Activated T-cell treated with anti-CD3 and anti-CD28 coated beads, Interleukin-2, amount 50 U/mL, for 72 hours (primary cell): Measurements from ENCODE around the gene PAIP2. TPM values are rescaled to one million over a fixed set of nuclear protein-coding genes. Genes with fewer than 3 reads are reported as not detected.
A peak's percentile ranks its signal among the peaks of the same experiment; 100 is the strongest.
"Not testable (repeated sequence)": the region's sequence is repeated elsewhere in the genome, so short reads cannot be mapped to it uniquely, and the experiment has no call there.

Experiments used
- ATAC-seq, 2 donors: fragments of 150-1000 bp; cut with Tn5 transposase; replicated peaks in 1 of 2; 2 replicates each; pipeline ENCODE4 v1.10.0; 2021; ENCODE audit warnings: moderate library complexity in 2 of 2, mild to moderate bottlenecking in 1 of 2
- DNase-seq, 2 donors: peaks; one replicate each; pipeline ENCODE4 v3.0.0; 2021 to 2022; ENCODE audit warnings: mixed read lengths in 1 of 2
- H3K27ac Mint-ChIP-seq: one replicate; pipeline ENCODE4 v1.8.0; 2022; ENCODE audit warnings: mild to moderate bottlenecking, moderate library complexity, mixed read lengths
- H3K27me3 Mint-ChIP-seq: one replicate; pipeline ENCODE4 v1.8.0; 2022; ENCODE audit warnings: low read depth, mixed read lengths
- H3K36me3 Mint-ChIP-seq, 2 donors: one replicate each; pipeline ENCODE4 v1.8.0; 2022; ENCODE audit warnings: mixed read lengths in 2 of 2, mild to moderate bottlenecking in 1 of 2; ENCODE audit not compliant: insufficient read depth in 2 of 2
- H3K4me1 Mint-ChIP-seq: one replicate; pipeline ENCODE4 v1.8.0; 2022; ENCODE audit warnings: low read depth, mixed read lengths
- H3K4me3 Mint-ChIP-seq, 2 donors: one replicate each; pipeline ENCODE4 v1.8.0; 2022; ENCODE audit warnings: mild to moderate bottlenecking in 2 of 2, mixed read lengths in 2 of 2, moderate library complexity in 2 of 2
- H3K9me3 Mint-ChIP-seq, 2 donors: one replicate each; pipeline ENCODE4 v1.8.0; 2022; ENCODE audit warnings: mixed read lengths in 2 of 2
- total RNA-seq, 2 donors: library from RNA; stranded (reverse); gene quantifications; one replicate each; pipeline ENCODE4 v1.2.3, GENCODE V29; 2022

Gene PAIP2
- total RNA-seq, 2 donors from 2014 or later = 141 to 144 TPM

- no peak for DNase-seq
These were observed 37.0 kb upstream of the PAIP2 start for GRCh38 chr5:139304391-139305324.

GRCh38 chr5:139306197-139306596 is 35.5 kb upstream of the PAIP2 start:
- Mint-ChIP-seq H3K27me3 (no peaks in the 10 kb centered on the region), H3K36me3 (peaks cover 0 to 14% of the 10 kb centered on the region in 2 donors), H3K9me3 (no peaks in the 10 kb centered on the region), H3K4me3 (peak overlapping the region; percentile 50 to 74), H3K27ac (peak overlapping the region; percentile 89), H3K4me1 (peaks cover 96% of the 10 kb centered on the region)
- ATAC-seq = peak; percentile 63 to 69
- DNase-seq = no peak

More at GRCh38 chr5:139304391-139305324, 37.0 kb upstream of the PAIP2 start:
- Mint-ChIP-seq H3K27me3 (no peaks in the 10 kb centered on the region), H3K4me3 (peak overlapping the region; percentile 41 to 74), H3K27ac (peak overlapping the region; percentile 64), H3K36me3 (peaks cover 0 to 14% of the 10 kb centered on the region in 2 donors), H3K4me1 (peaks cover 96% of the 10 kb centered on the region), H3K9me3 (no peaks in the 10 kb centered on the region)
- ATAC-seq = no peak

- Mint-ChIP-seq H3K27me3 (no peaks in the 10 kb centered on the region), H3K27ac (peak overlapping the region; percentile 89), H3K4me1 (peaks cover 95% of the 10 kb centered on the region), H3K4me3 (peak overlapping the region; percentile 50 to 74), H3K9me3 (no peaks in the 10 kb centered on the region), H3K36me3 (peaks cover 0 to 14% of the 10 kb centered on the region in 2 donors)
- DNase-seq (no peak), ATAC-seq (peak; percentile 55 to 65)
These were observed 34.9 kb upstream of the PAIP2 start for GRCh38 chr5:139306628-139307379.

GRCh38 chr5:139308797-139309196 is 32.9 kb upstream of the PAIP2 start:
- Mint-ChIP-seq H3K36me3 (peaks cover 0 to 11% of the 10 kb centered on the region in 2 donors), H3K27ac (peak overlapping the region; percentile 90), H3K4me3 (peak overlapping the region; percentile 16 to 72), H3K9me3 (no peaks in the 10 kb centered on the region), H3K27me3 (no peaks in the 10 kb centered on the region), H3K4me1 (peaks cover 82% of the 10 kb centered on the region)
- DNase-seq (no peak), ATAC-seq (no peak)

GRCh38 chr5:139310715-139311186 is 30.9 kb upstream of the PAIP2 start:
- peaks cover 2 to 14% of the 10 kb centered on the region in 2 donors for H3K36me3 Mint-ChIP-seq
- peak overlapping the region; percentile 13 to 78 for H3K4me3 Mint-ChIP-seq
- ATAC-seq = peak; percentile 31 to 50

GRCh38 chr5:139312075-139312474 is 29.6 kb upstream of the PAIP2 start:
- Mint-ChIP-seq H3K36me3 (peaks cover 2 to 17% of the 10 kb centered on the region in 2 donors), H3K4me3 (no peak overlapping the region), H3K27ac (no peak overlapping the region), H3K4me1 (peaks cover 65% of the 10 kb centered on the region), H3K27me3 (no peaks in the 10 kb centered on the region), H3K9me3 (no peaks in the 10 kb centered on the region)
- no peak for ATAC-seq
- DNase-seq = no peak

More at GRCh38 chr5:139310715-139311186, 30.9 kb upstream of the PAIP2 start:
- Mint-ChIP-seq H3K27ac (peak overlapping the region; percentile 90), H3K4me1 (peaks cover 77% of the 10 kb centered on the region)
- DNase-seq, H3K27me3 Mint-ChIP-seq, H3K9me3 Mint-ChIP-seq: not testable (repeated sequence)

GRCh38 chr5:139314276-139314675 is 27.4 kb upstream of the PAIP2 start:
- Mint-ChIP-seq H3K27ac (peak overlapping the region; percentile 81), H3K27me3 (no peaks in the 10 kb centered on the region), H3K4me1 (peaks cover 43% of the 10 kb centered on the region), H3K9me3 (no peaks in the 10 kb centered on the region), H3K4me3 (no peak overlapping the region), H3K36me3 (peaks cover 2 to 16% of the 10 kb centered on the region in 2 donors)
- DNase-seq (no peak), ATAC-seq (no peak)

GRCh38 chr5:139315056-139315615 is 26.5 kb upstream of the PAIP2 start:
- H3K4me3 Mint-ChIP-seq = no peak overlapping the region
- peaks cover 2 to 19% of the 10 kb centered on the region in 2 donors for H3K36me3 Mint-ChIP-seq
- peaks cover 35% of the 10 kb centered on the region for H3K4me1 Mint-ChIP-seq
- H3K27ac Mint-ChIP-seq = peak overlapping the region; percentile 85
- H3K9me3 Mint-ChIP-seq = no peaks in the 10 kb centered on the region
- DNase-seq (no peak), ATAC-seq (no peak)
- H3K27me3 Mint-ChIP-seq = no peaks in the 10 kb centered on the region

GRCh38 chr5:139335811-139336210 is 5.8 kb upstream of the PAIP2 start:
- Mint-ChIP-seq H3K27ac (peak overlapping the region; percentile 44), H3K4me1 (peaks cover 22% of the 10 kb centered on the region), H3K4me3 (no peak overlapping the region), H3K36me3 (peaks cover 1 to 3% of the 10 kb centered on the region in 2 donors), H3K27me3 (no peaks in the 10 kb centered on the region), H3K9me3 (no peaks in the 10 kb centered on the region)
- ATAC-seq = peak; percentile 21 to 22
- no peak for DNase-seq

GRCh38 chr5:139340051-139340450 is 1.6 kb upstream of the PAIP2 start:
- H3K36me3 Mint-ChIP-seq = peaks cover 2 to 3% of the 10 kb centered on the region in 2 donors
- H3K4me1 Mint-ChIP-seq = peaks cover 58% of the 10 kb centered on the region
- peak overlapping the region in 1 of 2 donors; percentile 85 for H3K4me3 Mint-ChIP-seq
- ATAC-seq = no peak
- no peaks in the 10 kb centered on the region for H3K9me3 Mint-ChIP-seq
- no peaks in the 10 kb centered on the region for H3K27me3 Mint-ChIP-seq
- H3K27ac Mint-ChIP-seq = peak overlapping the region; percentile 40
- no peak for DNase-seq

GRCh38 chr5:139341187-139341688 is 416 bp upstream of the PAIP2 start:
- H3K4me1 Mint-ChIP-seq = peaks cover 56% of the 10 kb centered on the region
- ATAC-seq (no peak), DNase-seq (no peak)
- H3K36me3 Mint-ChIP-seq = peaks cover 3 to 11% of the 10 kb centered on the region in 2 donors
- H3K9me3 Mint-ChIP-seq = no peaks in the 10 kb centered on the region
- peak overlapping the region; percentile 75 for H3K27ac Mint-ChIP-seq
- H3K4me3 Mint-ChIP-seq = peak overlapping the region; percentile 85 to 96
- no peaks in the 10 kb centered on the region for H3K27me3 Mint-ChIP-seq

- H3K9me3 Mint-ChIP-seq = no peaks in the 10 kb centered on the region
- peaks cover 3 to 14% of the 10 kb centered on the region in 2 donors for H3K36me3 Mint-ChIP-seq
- ATAC-seq (no peak), DNase-seq (peak in 1 of 2 donors; percentile 87)
- H3K27me3 Mint-ChIP-seq = no peaks in the 10 kb centered on the region
- peak overlapping the region; percentile 85 to 96 for H3K4me3 Mint-ChIP-seq
- peaks cover 59% of the 10 kb centered on the region for H3K4me1 Mint-ChIP-seq
- peak overlapping the region; percentile 75 for H3K27ac Mint-ChIP-seq
These were observed 719 bp downstream of the PAIP2 start for GRCh38 chr5:139342423-139342723.
